Left ventricle myocardium inferior (tissue), 1 donor: ENCODE measurements around the gene SLAMF1. TPM values are rescaled to one million over a fixed set of nuclear protein-coding genes. Genes with fewer than 3 reads are reported as not detected.
A peak's percentile ranks its signal among the peaks of the same experiment; 100 is the strongest.

ENCODE experiments used
- DNase-seq: peaks from one replicate; pipeline ENCODE4 v3.0.0-alpha.2; 2020
- H3K27ac ChIP-seq: fragments of 200-600 bp; replicated peaks from 2 replicates; pipeline ENCODE4 v1.8.0; 2021
- H3K27me3 ChIP-seq: fragments of 200-600 bp; 2 replicates; pipeline ENCODE4 v1.8.0; 2021; ENCODE audit warnings: low read depth
- H3K36me3 ChIP-seq: fragments of 200-600 bp; 2 replicates; pipeline ENCODE4 v1.8.0; 2021
- H3K4me1 ChIP-seq: fragments of 200-600 bp; 2 replicates; pipeline ENCODE4 v1.8.0; 2021
- H3K4me3 ChIP-seq: fragments of 200-600 bp; 2 replicates; pipeline ENCODE4 v1.8.0; 2021; ENCODE audit warnings: mild to moderate bottlenecking, moderate library complexity
- H3K9me3 ChIP-seq: fragments of 200-600 bp; replicated peaks from 2 replicates; pipeline ENCODE4 v1.8.0; 2021
- intact Hi-C: fragments of 100-400 bp; cut with micrococcal nuclease; formaldehyde crosslinking; loops from one replicate; pipeline ENCODE4 v1.11.0; 2022
- total RNA-seq: library from RNA; stranded (reverse); fragmentation: NEBNext Ultra II Directional; extraction: Animal tissue kit (Norgen Biotek cat#: 25700); gene quantifications from one replicate; pipeline ENCODE4 v1.2.1, GENCODE V29; 2021
- TF ChIP-seq, protein P1 (sequence below): fragments of 200-600 bp; IDR thresholded peaks from 2 replicates; pipeline ENCODE4 v1.8.0; 2021; ENCODE audit warnings: antibody characterized with exemption, mild to moderate bottlenecking, borderline replicate concordance
- donor health status: DM: no; HTN: yes; CAD: no; lungs with severe emphysema.

SLAMF1 gene
- total RNA-seq, 1 donor from 2014 or later: not detected

DNA sequence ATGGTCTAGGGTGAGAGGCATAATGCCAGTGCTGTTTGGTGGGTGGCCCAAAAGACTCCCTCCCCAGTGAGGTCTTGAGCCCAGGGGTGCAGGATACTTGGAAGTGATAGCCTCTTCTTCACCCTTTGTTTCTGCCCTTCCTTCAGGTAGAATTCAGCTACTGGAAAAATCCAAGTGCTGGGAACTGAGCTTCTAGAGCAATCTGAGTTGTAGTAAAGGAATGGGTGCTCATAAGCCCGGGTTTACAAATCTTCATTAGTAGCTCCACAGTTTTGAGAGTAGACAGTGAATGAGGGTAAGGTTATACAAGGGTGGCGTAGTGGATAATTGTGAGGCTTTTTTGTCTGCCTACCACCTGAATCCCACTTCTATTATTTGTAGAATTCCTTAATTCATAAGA, 38.3 kb downstream of the SLAMF1 start:
- Histone ChIP-seq H3K4me1 (no peaks in the 10 kb centered on the region), H3K27me3 (peaks cover 59% of the 10 kb centered on the region), H3K4me3 (no peak overlapping the region), H3K36me3 (no peaks in the 10 kb centered on the region), H3K27ac (no peak overlapping the region), H3K9me3 (peaks cover 16% of the 10 kb centered on the region)
- TF ChIP-seq, protein P1, sequence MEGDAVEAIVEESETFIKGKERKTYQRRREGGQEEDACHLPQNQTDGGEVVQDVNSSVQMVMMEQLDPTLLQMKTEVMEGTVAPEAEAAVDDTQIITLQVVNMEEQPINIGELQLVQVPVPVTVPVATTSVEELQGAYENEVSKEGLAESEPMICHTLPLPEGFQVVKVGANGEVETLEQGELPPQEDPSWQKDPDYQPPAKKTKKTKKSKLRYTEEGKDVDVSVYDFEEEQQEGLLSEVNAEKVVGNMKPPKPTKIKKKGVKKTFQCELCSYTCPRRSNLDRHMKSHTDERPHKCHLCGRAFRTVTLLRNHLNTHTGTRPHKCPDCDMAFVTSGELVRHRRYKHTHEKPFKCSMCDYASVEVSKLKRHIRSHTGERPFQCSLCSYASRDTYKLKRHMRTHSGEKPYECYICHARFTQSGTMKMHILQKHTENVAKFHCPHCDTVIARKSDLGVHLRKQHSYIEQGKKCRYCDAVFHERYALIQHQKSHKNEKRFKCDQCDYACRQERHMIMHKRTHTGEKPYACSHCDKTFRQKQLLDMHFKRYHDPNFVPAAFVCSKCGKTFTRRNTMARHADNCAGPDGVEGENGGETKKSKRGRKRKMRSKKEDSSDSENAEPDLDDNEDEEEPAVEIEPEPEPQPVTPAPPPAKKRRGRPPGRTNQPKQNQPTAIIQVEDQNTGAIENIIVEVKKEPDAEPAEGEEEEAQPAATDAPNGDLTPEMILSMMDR: no peak
- intact Hi-C loops: loop anchor here (5.0 kb wide), 1 partner anchor 176 kb away; no protein-coding TSS in a partner anchor
- no peak for DNase-seq

DNA sequence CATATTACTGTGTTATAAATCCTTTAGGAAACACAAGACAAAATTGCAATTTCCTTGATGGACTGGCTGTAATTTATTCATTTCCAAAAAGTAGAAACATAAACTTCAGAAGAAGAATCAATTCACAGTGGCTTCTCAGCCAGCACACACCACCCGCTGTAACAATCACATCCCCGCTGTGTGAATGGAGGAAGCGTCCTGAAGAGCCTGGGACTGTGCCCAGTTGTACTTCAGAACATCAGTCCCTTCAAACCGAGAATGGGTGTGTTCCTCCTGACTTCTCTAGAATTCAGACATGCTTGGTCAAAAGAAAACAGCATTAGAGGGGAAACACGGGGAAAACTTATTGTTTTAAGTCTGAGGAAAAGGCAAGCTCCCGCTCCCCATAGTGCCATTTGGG, 38.8 kb downstream of the SLAMF1 start:
- peaks cover 16% of the 10 kb centered on the region for H3K9me3 ChIP-seq
- H3K4me3 ChIP-seq: no peak overlapping the region
- DNase-seq: no peak
- TF ChIP-seq, protein P1: no peak
- peaks cover 55% of the 10 kb centered on the region for H3K27me3 ChIP-seq
- intact Hi-C loops: loop anchor here (5.0 kb wide), 1 partner anchor 176 kb away; no protein-coding TSS in a partner anchor
- H3K36me3 ChIP-seq: no peaks in the 10 kb centered on the region
- no peaks in the 10 kb centered on the region for H3K4me1 ChIP-seq
- H3K27ac ChIP-seq: no peak overlapping the region

DNA sequence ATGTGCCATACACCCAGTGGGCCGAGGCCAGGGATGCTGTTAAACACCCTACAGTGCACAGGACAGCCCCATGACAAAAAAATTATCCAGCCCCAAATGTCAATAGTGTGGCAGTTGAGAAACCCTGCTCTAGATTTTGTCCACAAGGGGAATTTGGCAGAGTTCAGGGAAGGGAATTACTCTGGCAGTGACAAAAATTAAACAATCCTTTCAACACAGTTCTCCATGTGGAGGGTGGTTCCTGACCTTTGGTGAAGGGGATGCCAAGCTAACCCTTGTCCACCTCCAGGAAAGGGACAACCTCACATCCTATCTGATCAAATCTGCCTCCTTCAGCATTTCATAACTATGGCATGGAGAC, 39.2 kb downstream of the SLAMF1 start:
- Histone ChIP-seq H3K9me3 (peaks cover 17% of the 10 kb centered on the region), H3K4me1 (no peaks in the 10 kb centered on the region), H3K27me3 (peaks cover 51% of the 10 kb centered on the region), H3K36me3 (no peaks in the 10 kb centered on the region), H3K27ac (no peak overlapping the region), H3K4me3 (no peak overlapping the region)
- intact Hi-C loops: loop anchor here (5.0 kb wide), 1 partner anchor 175 kb away; no protein-coding TSS in a partner anchor
- TF ChIP-seq, protein P1: no peak
- DNase-seq: no peak

DNA sequence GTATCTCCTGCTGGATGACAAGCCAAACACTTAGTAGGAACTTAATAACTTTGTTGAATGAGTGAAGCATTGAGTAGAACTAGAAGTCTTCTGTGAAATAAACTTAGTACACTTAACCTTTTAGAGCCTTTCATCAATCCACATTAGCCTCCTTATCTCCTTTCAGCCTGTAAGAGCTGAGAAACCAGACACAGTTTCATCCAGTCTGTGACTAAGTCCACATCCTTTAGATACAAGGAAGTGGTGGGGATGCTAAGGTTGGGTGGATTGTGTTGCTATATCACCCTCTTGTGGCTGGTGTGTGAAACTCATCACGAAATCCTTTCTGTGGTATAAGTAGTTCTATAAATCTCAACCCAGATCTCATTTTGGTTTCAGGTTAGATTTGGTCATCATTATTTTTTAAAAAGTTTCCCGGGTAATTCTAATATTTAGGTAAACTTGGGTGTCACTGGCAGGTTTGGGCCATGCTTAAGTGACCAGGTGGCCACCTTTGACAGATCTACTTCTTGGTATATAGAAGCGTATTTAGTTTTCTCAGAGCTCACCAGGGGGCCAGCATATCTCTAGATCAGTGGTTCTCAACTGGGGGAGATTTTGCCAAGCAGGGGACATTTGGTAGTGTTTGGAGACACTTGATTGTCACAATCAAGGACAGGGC, 39.7 kb downstream of the SLAMF1 start:
- peaks cover 22% of the 10 kb centered on the region for H3K9me3 ChIP-seq
- no peak overlapping the region for H3K27ac ChIP-seq
- no peak overlapping the region for H3K4me3 ChIP-seq
- DNase-seq: no peak
- peaks cover 46% of the 10 kb centered on the region for H3K27me3 ChIP-seq
- H3K4me1 ChIP-seq: no peaks in the 10 kb centered on the region
- no peaks in the 10 kb centered on the region for H3K36me3 ChIP-seq
- intact Hi-C loops: loop anchor here (5.0 kb wide), 1 partner anchor 175 kb away; no protein-coding TSS in a partner anchor
- TF ChIP-seq, protein P1: peak; percentile 73

DNA sequence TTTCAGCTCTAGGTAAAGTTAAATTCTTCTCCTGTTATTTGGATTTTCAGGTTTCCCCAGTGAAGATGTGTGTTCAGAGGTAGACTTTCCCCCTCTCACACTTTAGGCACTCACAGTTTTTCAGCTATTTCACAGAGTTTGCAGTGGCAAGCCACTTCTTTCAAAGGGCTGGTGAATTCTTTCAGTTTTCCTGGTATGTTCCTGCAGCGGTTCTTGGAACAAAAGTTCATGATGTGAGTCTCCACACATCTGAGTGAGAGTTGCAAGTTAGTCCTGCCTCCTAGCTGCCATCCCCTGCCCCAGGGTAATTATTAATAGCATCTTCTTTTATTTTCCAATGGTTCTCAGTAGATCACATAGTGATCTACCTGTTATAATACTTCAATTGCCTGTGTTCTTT, 40.2 kb downstream of the SLAMF1 start:
- Histone ChIP-seq H3K27ac (no peak overlapping the region), H3K9me3 (peaks cover 27% of the 10 kb centered on the region), H3K4me1 (no peaks in the 10 kb centered on the region), H3K36me3 (no peaks in the 10 kb centered on the region), H3K27me3 (peaks cover 41% of the 10 kb centered on the region), H3K4me3 (no peak overlapping the region)
- no peak for DNase-seq
- intact Hi-C loops: loop anchor here (5.0 kb wide), 1 partner anchor 174 kb away; no protein-coding TSS in a partner anchor
- TF ChIP-seq, protein P1: no peak
